HG03159 (cell line): ENCODE measurements around the gene BACH1.
A peak's percentile ranks its signal among the peaks of the same experiment; 100 is the strongest.
"Not testable (repeated sequence)": the region's sequence is repeated elsewhere in the genome, so short reads cannot be mapped to it uniquely, and the experiment has no call there.

Experiments
- ATAC-seq: cut with Tn5 transposase; IDR thresholded peaks from one replicate; pipeline ENCODE4 v1.9.1; 2021; ENCODE audit warnings: mild to moderate bottlenecking, moderate library complexity; ENCODE audit not compliant: unreplicated experiment

The BACH1 gene

GRCh38 chr21:29298348-29299045, at the start of gene BACH1:
TSS of gene BACH1 (plus strand) at chr21:29298922. CDS start at chr21:29321281, 22,359 bp downstream.
- ATAC-seq = peak; percentile 53

GRCh38 chr21:29249289-29249688, 49.4 kb upstream of the BACH1 start:
- not testable (repeated sequence) for ATAC-seq

GRCh38 chr21:29250636-29251035, 48.1 kb upstream of the BACH1 start:
- ATAC-seq = no peak

- not testable (repeated sequence) for ATAC-seq
These were observed 44.9 kb upstream of the BACH1 start for GRCh38 chr21:29253861-29254260.

- ATAC-seq = no peak
These were observed 44.2 kb upstream of the BACH1 start for GRCh38 chr21:29254550-29254949.

- no peak for ATAC-seq
These were observed 42.4 kb upstream of the BACH1 start for GRCh38 chr21:29256126-29256910.

- ATAC-seq = no peak
These were observed 41.0 kb upstream of the BACH1 start for GRCh38 chr21:29257701-29258100.

- no peak for ATAC-seq
These were observed 39.9 kb upstream of the BACH1 start for GRCh38 chr21:29258626-29259338.

- ATAC-seq = no peak
These were observed 38.3 kb upstream of the BACH1 start for GRCh38 chr21:29260461-29260860.

GRCh38 chr21:29261555-29262540, 36.9 kb upstream of the BACH1 start:
- ATAC-seq = no peak

GRCh38 chr21:29264721-29265120, 34.0 kb upstream of the BACH1 start:
- ATAC-seq = no peak

GRCh38 chr21:29265690-29266479, 32.8 kb upstream of the BACH1 start:
- no peak for ATAC-seq

- ATAC-seq = no peak
These were observed 31.1 kb upstream of the BACH1 start for GRCh38 chr21:29267666-29268065.

- no peak for ATAC-seq
These were observed 26.8 kb upstream of the BACH1 start for GRCh38 chr21:29271927-29272333.

- no peak for ATAC-seq
These were observed 21.3 kb upstream of the BACH1 start for GRCh38 chr21:29277442-29277841.

GRCh38 chr21:29279558-29279957, 19.2 kb upstream of the BACH1 start:
- no peak for ATAC-seq

GRCh38 chr21:29281801-29282200, 16.9 kb upstream of the BACH1 start:
- not testable (repeated sequence) for ATAC-seq

- ATAC-seq = no peak
These were observed 11.3 kb upstream of the BACH1 start for GRCh38 chr21:29287383-29287782.

GRCh38 chr21:29288239-29288638, 10.5 kb upstream of the BACH1 start:
- no peak for ATAC-seq

GRCh38 chr21:29289317-29289716, 9.4 kb upstream of the BACH1 start:
- ATAC-seq = no peak
